ENCODE results near the gene MT1A.

DNA sequence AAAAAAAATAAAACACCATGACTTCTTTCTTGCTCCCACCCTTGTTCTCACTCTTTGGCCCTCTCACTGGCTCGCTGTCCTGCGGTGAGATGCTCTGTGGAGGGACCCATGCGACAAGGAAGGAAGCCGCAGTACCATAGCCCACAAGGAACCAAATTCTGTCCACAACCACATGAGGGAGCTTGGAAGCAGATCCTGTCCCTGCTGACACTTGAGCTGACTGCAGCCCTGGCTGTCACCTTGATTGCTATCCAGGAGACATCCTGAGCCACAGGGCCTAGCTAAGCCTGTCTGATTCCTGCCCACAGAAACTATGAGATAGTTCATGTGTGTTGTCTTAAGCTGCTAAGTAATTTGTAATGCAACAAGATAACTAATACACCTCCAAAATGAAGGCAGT, 34.9 kb upstream of the MT1A start:
- TF ChIP-seq POLR2AphosphoS5 (IDR thresholded peaks at IDR 0.05) (no peak), POLR2A (IDR thresholded peaks at IDR 0.05) (no peak)
- TF ChIP-seq, protein P1, sequence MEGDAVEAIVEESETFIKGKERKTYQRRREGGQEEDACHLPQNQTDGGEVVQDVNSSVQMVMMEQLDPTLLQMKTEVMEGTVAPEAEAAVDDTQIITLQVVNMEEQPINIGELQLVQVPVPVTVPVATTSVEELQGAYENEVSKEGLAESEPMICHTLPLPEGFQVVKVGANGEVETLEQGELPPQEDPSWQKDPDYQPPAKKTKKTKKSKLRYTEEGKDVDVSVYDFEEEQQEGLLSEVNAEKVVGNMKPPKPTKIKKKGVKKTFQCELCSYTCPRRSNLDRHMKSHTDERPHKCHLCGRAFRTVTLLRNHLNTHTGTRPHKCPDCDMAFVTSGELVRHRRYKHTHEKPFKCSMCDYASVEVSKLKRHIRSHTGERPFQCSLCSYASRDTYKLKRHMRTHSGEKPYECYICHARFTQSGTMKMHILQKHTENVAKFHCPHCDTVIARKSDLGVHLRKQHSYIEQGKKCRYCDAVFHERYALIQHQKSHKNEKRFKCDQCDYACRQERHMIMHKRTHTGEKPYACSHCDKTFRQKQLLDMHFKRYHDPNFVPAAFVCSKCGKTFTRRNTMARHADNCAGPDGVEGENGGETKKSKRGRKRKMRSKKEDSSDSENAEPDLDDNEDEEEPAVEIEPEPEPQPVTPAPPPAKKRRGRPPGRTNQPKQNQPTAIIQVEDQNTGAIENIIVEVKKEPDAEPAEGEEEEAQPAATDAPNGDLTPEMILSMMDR (IDR thresholded peaks at IDR 0.05) = peak in 2 of 3 donors; percentile 54 to 59

All from breast epithelium (tissue), 3 donors.